Astrocyte (in vitro differentiated cells and primary cell): ENCODE data around the gene SRR. TPM values are rescaled to one million over a fixed set of nuclear protein-coding genes. Genes with fewer than 3 reads are reported as not detected.

Experiments
- DNase-seq: peaks from one replicate; pipeline ENCODE4 v3.0.0-alpha.2; 2010; ENCODE audit warnings: low read depth
- FAIRE-seq: peaks from 2 replicates; lab custom pipeline; 2011; peaks lifted over from hg19 to GRCh38; lab: Jason Lieb, UNC
- H2AFZ ChIP-seq: 2 replicates; pipeline ENCODE4 v1.6.0; 2012; ENCODE audit warnings: low read depth, low read length, inconsistent platforms
- H3K27ac ChIP-seq: 2 replicates; pipeline ENCODE4 v1.5.1; 2011; ENCODE audit warnings: low read depth, low read length, inconsistent platforms
- H3K27me3 ChIP-seq: 2 replicates; pipeline ENCODE4 v1.6.0; 2011; ENCODE audit warnings: low read length, inconsistent platforms; ENCODE audit not compliant: insufficient read depth
- H3K36me3 ChIP-seq: 2 replicates; pipeline ENCODE4 v1.5.1; 2011; ENCODE audit warnings: low read length, inconsistent platforms; ENCODE audit not compliant: insufficient read depth
- H3K4me1 ChIP-seq: 2 replicates; pipeline ENCODE4 v1.5.1; 2011; ENCODE audit warnings: low read length, inconsistent platforms; ENCODE audit not compliant: insufficient read depth
- H3K4me2 ChIP-seq: 2 replicates; pipeline ENCODE4 v1.6.0; 2012; ENCODE audit warnings: low read length, inconsistent platforms
- H3K4me3 ChIP-seq: 2 replicates; pipeline ENCODE4 v1.5.1; 2011; ENCODE audit warnings: low read depth, mild to moderate bottlenecking, low read length, inconsistent platforms; ENCODE audit not compliant: insufficient read depth
- H3K79me2 ChIP-seq: 2 replicates; pipeline ENCODE4 v1.6.0; 2012; ENCODE audit warnings: mild to moderate bottlenecking, low read length, inconsistent platforms; ENCODE audit not compliant: insufficient read depth
- H3K9ac ChIP-seq: 2 replicates; pipeline ENCODE4 v1.6.0; 2012; ENCODE audit warnings: mild to moderate bottlenecking, low read length, inconsistent platforms
- H3K9me3 ChIP-seq: 2 replicates; pipeline ENCODE4 v1.5.1; 2012; ENCODE audit warnings: low read depth, mild to moderate bottlenecking, low read length, inconsistent platforms; ENCODE audit not compliant: insufficient read depth
- H4K20me1 ChIP-seq: 2 replicates; pipeline ENCODE4 v1.6.0; 2012; ENCODE audit warnings: low read length, inconsistent platforms; ENCODE audit not compliant: insufficient read depth
- H3K27ac Mint-ChIP-seq: one replicate; pipeline ENCODE4 v1.8.0; 2021; ENCODE audit warnings: mild to moderate bottlenecking, mixed read lengths; ENCODE audit not compliant: unreplicated experiment
- H3K27me3 Mint-ChIP-seq: one replicate; pipeline ENCODE4 v1.8.0; 2021; ENCODE audit warnings: low read depth, mixed read lengths; ENCODE audit not compliant: unreplicated experiment
- H3K36me3 Mint-ChIP-seq: one replicate; pipeline ENCODE4 v1.8.0; 2021; ENCODE audit warnings: low read depth, mixed read lengths; ENCODE audit not compliant: unreplicated experiment
- H3K4me1 Mint-ChIP-seq: one replicate; pipeline ENCODE4 v1.8.0; 2021; ENCODE audit warnings: low read depth, mixed read lengths; ENCODE audit not compliant: unreplicated experiment
- H3K4me3 Mint-ChIP-seq: one replicate; pipeline ENCODE4 v1.8.0; 2021; ENCODE audit warnings: mild to moderate bottlenecking, moderate library complexity, mixed read lengths; ENCODE audit not compliant: unreplicated experiment
- H3K9me3 Mint-ChIP-seq: one replicate; pipeline ENCODE4 v1.8.0; 2021; ENCODE audit warnings: mild to moderate bottlenecking, mixed read lengths; ENCODE audit not compliant: unreplicated experiment
- CTCF ChIP-seq: IDR thresholded peaks from 2 replicates; pipeline ENCODE4 v1.5.1; 2011; ENCODE audit warnings: low read depth, mild to moderate bottlenecking, inconsistent platforms, low read length, moderate library complexity; ENCODE audit not compliant: insufficient read depth
- EZH2 ChIP-seq: IDR thresholded peaks from 2 replicates; pipeline ENCODE4 v1.6.1; 2012; ENCODE audit warnings: mild to moderate bottlenecking, low read length, inconsistent platforms; ENCODE audit not compliant: insufficient read depth
- total RNA-seq: library from RNA; stranded (reverse); gene quantifications from 2 replicates; pipeline ENCODE4 v1.2.1, GENCODE V29; 2021

Gene SRR
- total RNA-seq, 1 donor from 2014 or later: 15.4 TPM

- no peaks in the 10 kb centered on the region for H3K9me3 ChIP-seq
- H4K20me1 ChIP-seq: no peaks in the 10 kb centered on the region
- H3K27me3 ChIP-seq: no peaks in the 10 kb centered on the region
- no peaks in the 10 kb centered on the region for H3K79me2 ChIP-seq
- H3K27ac ChIP-seq: no peak overlapping the region
- no peak for TF ChIP-seq CTCF
- no peak for TF ChIP-seq EZH2
- no peaks in the 10 kb centered on the region for H3K27me3 Mint-ChIP-seq
- H3K27ac Mint-ChIP-seq: no peak overlapping the region
- no peak overlapping the region for H3K9ac ChIP-seq
- H3K4me3 Mint-ChIP-seq: no peak overlapping the region
- H3K9me3 Mint-ChIP-seq: no peaks in the 10 kb centered on the region
- FAIRE-seq (no peak), DNase-seq (no peak)
- peaks cover 7% of the 10 kb centered on the region for H3K4me1 Mint-ChIP-seq
- no peak overlapping the region for H3K4me2 ChIP-seq
- H2AFZ ChIP-seq: no peak overlapping the region
- H3K36me3 Mint-ChIP-seq: peaks cover 32% of the 10 kb centered on the region
- H3K4me3 ChIP-seq: no peak overlapping the region
- H3K4me1 ChIP-seq: no peaks in the 10 kb centered on the region
- H3K36me3 ChIP-seq: peaks cover 40% of the 10 kb centered on the region
Measured at GRCh38 chr17:2277429-2278170, 26.1 kb upstream of the SRR start.

- no peaks in the 10 kb centered on the region for H4K20me1 ChIP-seq
- no peak for TF ChIP-seq EZH2
- H3K4me3 ChIP-seq: no peak overlapping the region
- H3K27ac Mint-ChIP-seq: no peak overlapping the region
- no peak overlapping the region for H3K9ac ChIP-seq
- FAIRE-seq (no peak), DNase-seq (no peak)
- no peak overlapping the region for H2AFZ ChIP-seq
- no peak overlapping the region for H3K4me2 ChIP-seq
- no peaks in the 10 kb centered on the region for H3K27me3 ChIP-seq
- H3K4me1 ChIP-seq: peaks cover 5% of the 10 kb centered on the region
- no peaks in the 10 kb centered on the region for H3K79me2 ChIP-seq
- H3K27ac ChIP-seq: no peak overlapping the region
- no peaks in the 10 kb centered on the region for H3K27me3 Mint-ChIP-seq
- no peaks in the 10 kb centered on the region for H3K9me3 ChIP-seq
- peaks cover 20% of the 10 kb centered on the region for H3K4me1 Mint-ChIP-seq
- peaks cover 37% of the 10 kb centered on the region for H3K36me3 ChIP-seq
- H3K36me3 Mint-ChIP-seq: peaks cover 34% of the 10 kb centered on the region
- no peak overlapping the region for H3K4me3 Mint-ChIP-seq
- no peaks in the 10 kb centered on the region for H3K9me3 Mint-ChIP-seq
Measured at GRCh38 chr17:2279707-2280106, 24.0 kb upstream of the SRR start.

- Mint-ChIP-seq H3K36me3 (peaks cover 25% of the 10 kb centered on the region), H3K9me3 (no peaks in the 10 kb centered on the region), H3K27me3 (no peaks in the 10 kb centered on the region), H3K27ac (peak overlapping the region; percentile 78), H3K4me1 (peaks cover 20% of the 10 kb centered on the region), H3K4me3 (peak overlapping the region; percentile 34)
- peaks cover 32% of the 10 kb centered on the region for H3K36me3 ChIP-seq
- no peaks in the 10 kb centered on the region for H3K79me2 ChIP-seq
- H2AFZ ChIP-seq: no peak overlapping the region
- H3K4me1 ChIP-seq: peaks cover 5% of the 10 kb centered on the region
- DNase-seq (peak; percentile 56), FAIRE-seq (no peak)
- TF ChIP-seq CTCF: peak; percentile 68
- no peak for TF ChIP-seq EZH2
- H3K4me2 ChIP-seq: no peak overlapping the region
- H3K9me3 ChIP-seq: no peaks in the 10 kb centered on the region
- H3K27me3 ChIP-seq: no peaks in the 10 kb centered on the region
- peak overlapping the region; percentile 27 for H3K9ac ChIP-seq
- H4K20me1 ChIP-seq: no peaks in the 10 kb centered on the region
- H3K27ac ChIP-seq: peak overlapping the region; percentile 7
- no peak overlapping the region for H3K4me3 ChIP-seq
Measured at GRCh38 chr17:2282297-2282873, 21.4 kb upstream of the SRR start.
